Fibroblast of lung (primary cell): ENCODE data around the gene G6PC2. TPM values are rescaled to one million over a fixed set of nuclear protein-coding genes. Genes with fewer than 3 reads are reported as not detected.

ENCODE experiments used
- DNase-seq, 2 donors: peaks; one replicate each; pipeline versions ENCODE4 v3.0.0 to v3.0.0-alpha.2; 2010; ENCODE audit warnings: low read depth in 2 of 2
- H2AFZ ChIP-seq: 2 replicates; pipeline ENCODE4 v1.5.1; 2012; ENCODE audit warnings: low read length, control low read depth, inconsistent platforms
- H3K27ac ChIP-seq: 2 replicates; pipeline ENCODE4 v1.5.1; 2011; ENCODE audit warnings: low read length, control low read depth; ENCODE audit not compliant: insufficient read depth
- H3K27me3 ChIP-seq: 2 replicates; pipeline ENCODE4 v1.5.1; 2011; ENCODE audit warnings: mild to moderate bottlenecking, low read length; ENCODE audit not compliant: control insufficient read depth, insufficient read depth
- H3K36me3 ChIP-seq: 2 replicates; pipeline ENCODE4 v1.5.1; 2011; ENCODE audit warnings: low read length; ENCODE audit not compliant: control insufficient read depth, insufficient read depth
- H3K4me1 ChIP-seq: 2 replicates; pipeline ENCODE4 v1.5.1; 2011; ENCODE audit warnings: low read length; ENCODE audit not compliant: control insufficient read depth, insufficient read depth; ENCODE audit errors: extremely low read depth
- H3K4me2 ChIP-seq: 2 replicates; pipeline ENCODE4 v1.5.1; 2011; ENCODE audit warnings: low read length, control low read depth; ENCODE audit not compliant: insufficient read depth; ENCODE audit errors: extremely low read depth
- H3K4me3 ChIP-seq, 4 experiments: fragments of 200-600 bp in 1 of 4; sonication (generic) in 1 of 4; replicated peaks in 1 of 4; 2 replicates each; pipeline ENCODE4 v1.5.1; 2011 to 2016; ENCODE audit warnings: low read length in 4 of 4, low read depth in 3 of 4, mild to moderate bottlenecking in 3 of 4, control low read depth in 2 of 4, inconsistent platforms in 1 of 4, mixed read lengths in 1 of 4; ENCODE audit not compliant: insufficient read depth in 1 of 4; ENCODE audit errors: control extremely low read depth in 1 of 4
- H3K79me2 ChIP-seq: 2 replicates; pipeline ENCODE4 v1.5.1; 2012; ENCODE audit warnings: mild to moderate bottlenecking, low read length, inconsistent platforms; ENCODE audit not compliant: control insufficient read depth, insufficient read depth
- H3K9ac ChIP-seq: 2 replicates; pipeline ENCODE4 v1.5.1; 2011; ENCODE audit warnings: mild to moderate bottlenecking, low read length, control low read depth; ENCODE audit not compliant: insufficient read depth
- H3K9me3 ChIP-seq: 2 replicates; pipeline ENCODE4 v1.5.1; 2012; ENCODE audit warnings: low read depth, low read length; ENCODE audit not compliant: control insufficient read depth, insufficient read depth
- H4K20me1 ChIP-seq: 2 replicates; pipeline ENCODE4 v1.5.1; 2011; ENCODE audit warnings: low read length; ENCODE audit not compliant: control insufficient read depth, insufficient read depth; ENCODE audit errors: extremely low read depth
- EZH2 ChIP-seq: IDR thresholded peaks from 2 replicates; pipeline ENCODE4 v1.5.1; 2012; ENCODE audit warnings: low read length, control low read depth, mild to moderate bottlenecking; ENCODE audit errors: missing control alignments
- polyA plus RNA-seq, 2 donors: library from polyadenylated mRNA; depleted of rRNA in 1 of 2; stranded (reverse) in 1 of 2; unstranded in 1 of 2; fragments of >200 nt; gene quantifications; 2 replicates each; pipeline ENCODE4 v1.2.1, GENCODE V29; 2011 to 2012; ENCODE audit warnings: missing spikeins in 1 of 2
- total RNA-seq: library from RNA; depleted of rRNA; stranded (reverse); fragments of >200 nt; gene quantifications from 2 replicates; pipeline ENCODE4 v1.2.1, GENCODE V29; 2014
- TF ChIP-seq, protein P1 (sequence below), 2 donors: IDR thresholded peaks in 1 of 2; conservative IDR thresholded peaks in 1 of 2; 1 replicate in 1 of 2; 2 replicates in 1 of 2; pipeline ENCODE4 v1.5.1; 2011 to 2012; ENCODE audit warnings: low read length in 2 of 2, control low read depth in 1 of 2, inconsistent platforms in 1 of 2, low read depth in 1 of 2, mild to moderate bottlenecking in 1 of 2

G6PC2 gene
- total and polyA plus RNA-seq, 2 donors (not counting 1 experiment from before 2014, with no cell fraction given), result not detected

DNA sequence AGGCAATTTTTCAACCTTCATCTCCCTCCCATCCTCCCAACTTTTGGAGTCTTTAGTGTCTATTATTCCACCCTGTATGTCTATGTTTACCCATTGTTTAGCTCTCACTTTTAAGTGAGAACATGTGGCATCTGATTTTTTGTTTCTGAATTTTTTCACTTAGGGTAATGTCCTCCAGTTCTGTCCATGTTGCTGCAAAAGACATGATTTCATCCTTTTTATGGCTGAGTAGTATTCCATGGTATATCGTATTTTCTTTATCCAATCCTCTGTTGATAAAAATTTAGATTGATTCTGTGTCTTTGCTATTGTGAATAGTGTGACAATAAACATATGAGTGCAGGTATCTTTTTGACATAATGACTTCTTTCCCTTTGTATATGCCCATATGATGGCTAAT, 48.2 kb downstream of the G6PC2 start:
- no peak overlapping the region for H3K4me3 ChIP-seq
- TF ChIP-seq, protein P1, sequence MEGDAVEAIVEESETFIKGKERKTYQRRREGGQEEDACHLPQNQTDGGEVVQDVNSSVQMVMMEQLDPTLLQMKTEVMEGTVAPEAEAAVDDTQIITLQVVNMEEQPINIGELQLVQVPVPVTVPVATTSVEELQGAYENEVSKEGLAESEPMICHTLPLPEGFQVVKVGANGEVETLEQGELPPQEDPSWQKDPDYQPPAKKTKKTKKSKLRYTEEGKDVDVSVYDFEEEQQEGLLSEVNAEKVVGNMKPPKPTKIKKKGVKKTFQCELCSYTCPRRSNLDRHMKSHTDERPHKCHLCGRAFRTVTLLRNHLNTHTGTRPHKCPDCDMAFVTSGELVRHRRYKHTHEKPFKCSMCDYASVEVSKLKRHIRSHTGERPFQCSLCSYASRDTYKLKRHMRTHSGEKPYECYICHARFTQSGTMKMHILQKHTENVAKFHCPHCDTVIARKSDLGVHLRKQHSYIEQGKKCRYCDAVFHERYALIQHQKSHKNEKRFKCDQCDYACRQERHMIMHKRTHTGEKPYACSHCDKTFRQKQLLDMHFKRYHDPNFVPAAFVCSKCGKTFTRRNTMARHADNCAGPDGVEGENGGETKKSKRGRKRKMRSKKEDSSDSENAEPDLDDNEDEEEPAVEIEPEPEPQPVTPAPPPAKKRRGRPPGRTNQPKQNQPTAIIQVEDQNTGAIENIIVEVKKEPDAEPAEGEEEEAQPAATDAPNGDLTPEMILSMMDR (conservative IDR thresholded peaks at IDR 0.05 in 1 of 2, IDR thresholded peaks at IDR 0.05 in 1 of 2; ENCODE audit: low read depth in 1 of 2, low read length in 2 of 2), result no peak
- no peak for TF ChIP-seq EZH2
- no peak overlapping the region for H3K27ac ChIP-seq
- H3K79me2 ChIP-seq, result no peaks in the 10 kb centered on the region
- H3K27me3 ChIP-seq, result no peaks in the 10 kb centered on the region
- H3K9me3 ChIP-seq, result no peaks in the 10 kb centered on the region
- no peaks in the 10 kb centered on the region for H3K36me3 ChIP-seq
- H2AFZ ChIP-seq, result no peak overlapping the region
- no peaks in the 10 kb centered on the region for H3K4me1 ChIP-seq
- no peak overlapping the region for H3K4me2 ChIP-seq
- H3K9ac ChIP-seq, result no peak overlapping the region
- no peaks in the 10 kb centered on the region for H4K20me1 ChIP-seq
- DNase-seq, result no peak

DNA sequence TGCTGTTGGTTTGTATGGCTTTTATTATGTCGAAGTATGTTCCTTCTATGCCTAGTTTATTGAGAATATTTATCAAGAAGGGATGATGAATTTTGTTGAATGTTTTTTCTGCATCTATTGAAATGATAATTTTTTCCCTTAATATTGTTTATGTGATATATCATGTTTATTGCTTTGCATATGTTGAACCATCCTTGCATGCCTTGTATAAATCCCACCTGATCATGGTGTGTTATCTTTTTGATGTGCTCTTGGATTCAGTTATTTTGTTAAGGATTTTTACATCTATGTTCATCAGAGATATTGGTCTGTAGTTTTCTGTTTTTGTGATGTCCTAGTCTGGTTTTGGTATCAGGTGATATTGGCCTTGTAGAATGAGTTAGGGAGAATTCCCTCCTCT, 50.8 kb downstream of the G6PC2 start:
- no peak for DNase-seq
- Histone ChIP-seq H3K27me3 (no peaks in the 10 kb centered on the region), H2AFZ (no peak overlapping the region), H3K36me3 (no peaks in the 10 kb centered on the region), H3K9ac (no peak overlapping the region), H3K4me3 (no peak overlapping the region), H4K20me1 (no peaks in the 10 kb centered on the region), H3K9me3 (no peaks in the 10 kb centered on the region), H3K4me2 (no peak overlapping the region), H3K79me2 (no peaks in the 10 kb centered on the region), H3K27ac (no peak overlapping the region), H3K4me1 (no peaks in the 10 kb centered on the region)
- no peak for TF ChIP-seq EZH2
- TF ChIP-seq, protein P1 (conservative IDR thresholded peaks at IDR 0.05 in 1 of 2, IDR thresholded peaks at IDR 0.05 in 1 of 2; ENCODE audit: low read depth in 1 of 2, low read length in 2 of 2), result no peak

DNA sequence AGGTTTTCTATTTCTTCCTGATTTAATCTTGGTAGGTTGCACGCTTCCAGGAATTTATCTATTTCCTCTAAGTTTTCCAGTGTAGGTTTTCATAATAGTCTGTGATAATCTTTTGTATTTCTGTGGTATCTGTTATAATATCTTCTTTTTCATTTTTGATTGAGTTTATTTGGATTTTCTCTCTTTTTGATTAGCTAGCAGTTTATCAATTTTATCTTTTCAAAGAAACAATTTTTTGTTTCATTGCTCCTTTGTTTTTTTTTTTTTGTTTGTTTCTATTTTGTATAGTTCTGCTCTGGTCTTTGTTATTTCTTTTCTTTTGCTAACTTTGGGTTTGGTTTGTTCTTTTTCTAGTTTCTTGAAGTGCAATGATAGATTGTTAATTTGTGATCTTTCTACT, 51.3 kb downstream of the G6PC2 start:
- H3K27ac ChIP-seq, result no peak overlapping the region
- no peak overlapping the region for H2AFZ ChIP-seq
- no peak overlapping the region for H3K9ac ChIP-seq
- no peaks in the 10 kb centered on the region for H4K20me1 ChIP-seq
- H3K4me3 ChIP-seq, result no peak overlapping the region
- H3K27me3 ChIP-seq, result no peaks in the 10 kb centered on the region
- TF ChIP-seq EZH2, result no peak
- TF ChIP-seq, protein P1 (conservative IDR thresholded peaks at IDR 0.05 in 1 of 2, IDR thresholded peaks at IDR 0.05 in 1 of 2; ENCODE audit: low read depth in 1 of 2, low read length in 2 of 2), result no peak
- H3K36me3 ChIP-seq, result no peaks in the 10 kb centered on the region
- H3K4me2 ChIP-seq, result no peak overlapping the region
- H3K4me1 ChIP-seq, result no peaks in the 10 kb centered on the region
- H3K79me2 ChIP-seq, result no peaks in the 10 kb centered on the region
- no peaks in the 10 kb centered on the region for H3K9me3 ChIP-seq
- DNase-seq, result no peak
